ENCODE measurements around the gene FMNL2. TPM values are rescaled to one million over a fixed set of nuclear protein-coding genes. Genes with fewer than 3 reads are reported as not detected.

The FMNL2 gene
- polyA plus RNA-seq, 1 donor from 2014 or later, result 86.5 TPM

GRCh38 chr2:152632736-152633135 lies 297.8 kb downstream of the FMNL2 start:
- Histone ChIP-seq H3K27ac (ENCODE audit: low read length) (no peak overlapping the region), H3K9me2 (ENCODE audit: insufficient read depth, low read length) (no peaks in the 10 kb centered on the region), H3K4me3 (ENCODE audit: low read length) (no peak overlapping the region), H3K4me2 (ENCODE audit: low read length) (no peak overlapping the region), H4K20me1 (ENCODE audit: insufficient read depth) (no peaks in the 10 kb centered on the region), H3K9ac (ENCODE audit: low read length) (no peak overlapping the region), H3K9me3 (ENCODE audit: low read length) (no peaks in the 10 kb centered on the region), H3K79me2 (replicated peaks; ENCODE audit: insufficient read depth, low read length) (no peaks in the 10 kb centered on the region), H3F3A (ENCODE audit: insufficient read depth, low read length, poor library complexity, severe bottlenecking) (no peaks in the 10 kb centered on the region), H3K27me3 (ENCODE audit: insufficient read depth, low read depth, low read length) (no peaks in the 10 kb centered on the region), H3K36me3 (ENCODE audit: insufficient read depth, low read length) (peaks cover 15% of the 10 kb centered on the region), H2AFZ (ENCODE audit: low read depth, low read length) (no peak overlapping the region)
- TF ChIP-seq CTCF (IDR thresholded peaks at IDR 0.05; ENCODE audit: poor library complexity, severe bottlenecking), result no peak
- no peak for TF ChIP-seq TAF1 (IDR thresholded peaks at IDR 0.05; ENCODE audit: low read depth)
- no peak for TF ChIP-seq POLR2AphosphoS5 (IDR thresholded peaks at IDR 0.05)

- H3F3A ChIP-seq (ENCODE audit: insufficient read depth, low read length, poor library complexity, severe bottlenecking), result no peaks in the 10 kb centered on the region
- no peaks in the 10 kb centered on the region for H3K9me2 ChIP-seq (ENCODE audit: insufficient read depth, low read length)
- no peak overlapping the region for H3K4me3 ChIP-seq (ENCODE audit: low read length)
- no peaks in the 10 kb centered on the region for H3K79me2 ChIP-seq (replicated peaks; ENCODE audit: insufficient read depth, low read length)
- no peak overlapping the region for H2AFZ ChIP-seq (ENCODE audit: low read depth, low read length)
- H3K9ac ChIP-seq (ENCODE audit: low read length), result no peak overlapping the region
- no peaks in the 10 kb centered on the region for H3K27me3 ChIP-seq (ENCODE audit: insufficient read depth, low read depth, low read length)
- TF ChIP-seq POLR2AphosphoS5 (IDR thresholded peaks at IDR 0.05) (no peak), RAD21 (conservative IDR thresholded peaks at IDR 0.05) (peak; percentile 83), CTCF (IDR thresholded peaks at IDR 0.05; ENCODE audit: poor library complexity, severe bottlenecking) (peak; percentile 87), SMC3 (conservative IDR thresholded peaks at IDR 0.05; ENCODE audit: poor library complexity) (peak; percentile 96), MXI1 (conservative IDR thresholded peaks at IDR 0.05; ENCODE audit: poor library complexity, severe bottlenecking) (no peak), EZH2 (IDR thresholded peaks at IDR 0.05; ENCODE audit: borderline replicate concordance, insufficient read depth, low read length, poor library complexity, severe bottlenecking) (no peak), TAF1 (IDR thresholded peaks at IDR 0.05; ENCODE audit: low read depth) (no peak), EP300 (conservative IDR thresholded peaks at IDR 0.05; ENCODE audit: poor library complexity, severe bottlenecking) (no peak)
- no peak overlapping the region for H3K4me2 ChIP-seq (ENCODE audit: low read length)
- no peaks in the 10 kb centered on the region for H3K9me3 ChIP-seq (ENCODE audit: low read length)
- H3K27ac ChIP-seq (ENCODE audit: low read length), result no peak overlapping the region
- no peaks in the 10 kb centered on the region for H4K20me1 ChIP-seq (ENCODE audit: insufficient read depth)
- H3K36me3 ChIP-seq (ENCODE audit: insufficient read depth, low read length), result peaks cover 21% of the 10 kb centered on the region
Observed at GRCh38 chr2:152635635-152636298, 300.8 kb downstream of the FMNL2 start.

GRCh38 chr2:152637251-152637650 lies 302.3 kb downstream of the FMNL2 start:
- H3K9me3 ChIP-seq (ENCODE audit: low read length), result no peaks in the 10 kb centered on the region
- H3K4me3 ChIP-seq (ENCODE audit: low read length), result no peak overlapping the region
- H3K9ac ChIP-seq (ENCODE audit: low read length), result no peak overlapping the region
- H2AFZ ChIP-seq (ENCODE audit: low read depth, low read length), result no peak overlapping the region
- H3K36me3 ChIP-seq (ENCODE audit: insufficient read depth, low read length), result peaks cover 19% of the 10 kb centered on the region
- no peak overlapping the region for H3K4me2 ChIP-seq (ENCODE audit: low read length)
- no peaks in the 10 kb centered on the region for H3K27me3 ChIP-seq (ENCODE audit: insufficient read depth, low read depth, low read length)
- H3K27ac ChIP-seq (ENCODE audit: low read length), result no peak overlapping the region
- H3K79me2 ChIP-seq (replicated peaks; ENCODE audit: insufficient read depth, low read length), result no peaks in the 10 kb centered on the region
- no peaks in the 10 kb centered on the region for H3F3A ChIP-seq (ENCODE audit: insufficient read depth, low read length, poor library complexity, severe bottlenecking)
- TF ChIP-seq EP300 (conservative IDR thresholded peaks at IDR 0.05; ENCODE audit: poor library complexity, severe bottlenecking) (no peak), SMC3 (conservative IDR thresholded peaks at IDR 0.05; ENCODE audit: poor library complexity) (no peak), CTCF (IDR thresholded peaks at IDR 0.05; ENCODE audit: poor library complexity, severe bottlenecking) (no peak), TAF1 (IDR thresholded peaks at IDR 0.05; ENCODE audit: low read depth) (no peak), POLR2AphosphoS5 (IDR thresholded peaks at IDR 0.05) (no peak), MXI1 (conservative IDR thresholded peaks at IDR 0.05; ENCODE audit: poor library complexity, severe bottlenecking) (no peak), REST (IDR thresholded peaks at IDR 0.05; ENCODE audit: borderline replicate concordance) (no peak), RAD21 (conservative IDR thresholded peaks at IDR 0.05) (no peak), EZH2 (IDR thresholded peaks at IDR 0.05; ENCODE audit: borderline replicate concordance, insufficient read depth, low read length, poor library complexity, severe bottlenecking) (no peak)
- no peaks in the 10 kb centered on the region for H3K9me2 ChIP-seq (ENCODE audit: insufficient read depth, low read length)
- no peaks in the 10 kb centered on the region for H4K20me1 ChIP-seq (ENCODE audit: insufficient read depth)
